Measurements from ENCODE around the gene KLK12.

The KLK12 gene

DNA sequence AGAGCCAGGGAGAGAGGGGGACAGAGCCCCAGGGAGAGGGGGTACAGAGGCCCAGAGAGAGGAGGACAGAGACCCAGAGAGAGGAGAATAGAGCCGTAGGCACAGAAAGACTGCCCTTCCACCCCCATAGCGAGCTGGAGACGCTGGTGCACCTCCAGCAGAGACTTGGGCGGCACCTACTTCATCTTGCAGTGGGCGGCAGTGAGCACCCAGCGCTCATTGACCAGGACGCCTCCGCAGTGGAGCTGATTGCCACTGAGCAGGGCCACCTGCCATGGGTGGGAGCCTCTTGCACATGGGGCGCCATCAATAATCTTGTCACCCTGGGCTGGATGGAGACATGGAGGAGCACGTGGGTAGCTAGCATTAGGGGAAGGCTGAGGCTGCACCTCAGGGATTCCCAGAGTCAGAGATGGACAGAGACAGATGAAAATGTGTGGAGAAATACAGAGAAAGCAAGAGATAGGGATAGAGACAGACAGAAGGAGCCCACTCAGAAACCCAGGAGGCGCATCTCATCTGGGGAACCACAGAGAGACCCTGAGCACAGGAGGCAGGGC lies 53.1 kb downstream of the KLK12 start:
- DNase-seq (ENCODE audit: low spot score) = no peak

DNA sequence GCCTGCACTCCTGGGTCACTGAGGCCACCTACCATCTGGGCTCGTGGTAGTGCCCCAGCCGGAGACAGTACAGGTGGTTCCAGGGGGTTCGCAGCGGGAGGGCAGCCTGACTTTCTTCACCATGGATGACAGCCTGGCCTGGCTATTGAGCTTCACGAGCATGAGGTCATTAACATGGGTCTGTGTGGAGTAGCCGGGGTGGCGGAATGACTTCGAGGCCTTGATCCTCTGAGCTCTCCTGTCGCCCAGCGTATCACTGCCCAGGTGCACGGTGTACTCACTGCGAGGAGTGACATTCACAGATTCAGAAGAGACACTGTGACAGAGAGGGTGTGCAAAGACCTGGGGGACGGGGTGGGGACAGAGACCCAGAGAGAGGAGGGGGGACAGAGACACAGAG lies 54.6 kb downstream of the KLK12 start:
- no peak for DNase-seq (ENCODE audit: low spot score)

DNA sequence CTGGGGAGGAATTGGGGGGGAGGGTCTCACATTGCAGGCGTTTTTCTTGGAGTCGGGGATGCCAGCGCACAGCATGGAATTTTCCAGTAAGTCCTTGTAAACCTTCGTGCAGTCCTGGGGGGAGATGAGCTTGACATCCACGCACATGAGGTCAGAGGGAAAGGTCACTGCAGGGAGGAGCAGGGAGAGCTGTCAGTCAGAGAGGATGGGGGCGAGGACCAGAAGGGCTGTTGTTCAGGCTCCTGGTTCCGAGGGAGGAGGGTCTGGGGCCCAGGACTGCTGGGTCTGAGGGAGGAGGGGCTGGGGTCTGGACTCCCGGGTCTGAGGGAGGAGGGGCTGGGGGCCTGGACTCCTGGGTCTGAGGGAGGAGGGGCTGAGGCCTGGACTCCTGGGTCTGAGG lies 55.0 kb downstream of the KLK12 start:
- no peak for DNase-seq (ENCODE audit: low spot score)

All from RKO (cell line).